DOHH2 (cell line): Measurements from ENCODE around the gene CNTNAP5.

Source experiments
- H3F3A ChIP-seq: fragments of 200-600 bp; sonication (generic), shearing (Covaris generic); 2 replicates; pipeline ENCODE4 v1.6.0; 2016; ENCODE audit warnings: antibody characterized with exemption, mild to moderate bottlenecking; ENCODE audit not compliant: control insufficient read depth, insufficient read depth
- H3K27ac ChIP-seq: fragments of 200-600 bp; sonication (generic); 2 replicates; pipeline ENCODE4 v1.5.1; 2014; ENCODE audit warnings: low read depth, mild to moderate bottlenecking, low read length, moderate library complexity
- H3K27me3 ChIP-seq: fragments of 200-600 bp; sonication (generic); 2 replicates; pipeline ENCODE4 v1.6.1; 2014; ENCODE audit warnings: mild to moderate bottlenecking, low read length, mixed read lengths; ENCODE audit not compliant: control insufficient read depth
- H3K36me3 ChIP-seq: fragments of 200-600 bp; sonication (generic); 2 replicates; pipeline ENCODE4 v1.6.1; 2014; ENCODE audit warnings: mild to moderate bottlenecking, low read length, moderate library complexity, mixed read lengths; ENCODE audit not compliant: control insufficient read depth
- H3K4me1 ChIP-seq: fragments of 200-600 bp; sonication (generic); 2 replicates; pipeline ENCODE4 v1.6.1; 2014; ENCODE audit warnings: mild to moderate bottlenecking, low read length, mixed read lengths; ENCODE audit not compliant: control insufficient read depth
- H3K4me2 ChIP-seq: fragments of 200-600 bp; sonication (generic); 2 replicates; pipeline ENCODE4 v1.6.0; 2014; ENCODE audit warnings: mild to moderate bottlenecking, low read length, moderate library complexity
- H3K4me3 ChIP-seq: fragments of 200-600 bp; sonication (generic); 2 replicates; pipeline ENCODE4 v1.5.1; 2014; ENCODE audit warnings: mild to moderate bottlenecking, low read length, mixed read lengths
- H3K79me2 ChIP-seq: fragments of 200-600 bp; sonication (generic); 2 replicates; pipeline ENCODE4 v1.6.1; 2014; ENCODE audit warnings: mild to moderate bottlenecking, low read length, mixed read lengths; ENCODE audit not compliant: control insufficient read depth
- H3K9me2 ChIP-seq: fragments of 200-600 bp; sonication (generic); replicated peaks from 2 replicates; pipeline ENCODE4 v1.6.1; 2014; ENCODE audit warnings: mild to moderate bottlenecking, low read length, mixed read lengths; ENCODE audit not compliant: control insufficient read depth
- H3K9me3 ChIP-seq: fragments of 200-600 bp; sonication (generic); 2 replicates; pipeline ENCODE4 v1.6.1; 2014; ENCODE audit warnings: antibody characterized with exemption, low read length, mixed read lengths; ENCODE audit not compliant: control insufficient read depth, insufficient read depth
- H4K20me1 ChIP-seq: fragments of 200-600 bp; sonication (generic); 2 replicates; pipeline ENCODE4 v1.6.0; 2014; ENCODE audit warnings: low read depth, mild to moderate bottlenecking, antibody characterized with exemption, low read length, moderate library complexity; ENCODE audit not compliant: control insufficient read depth, insufficient read depth
- CTCF ChIP-seq: fragments of 200-600 bp; sonication (generic); IDR thresholded peaks from one replicate; pipeline ENCODE4 v1.5.1; 2014; ENCODE audit warnings: antibody characterized with exemption, mild to moderate bottlenecking, low read depth, low read length; ENCODE audit not compliant: poor library complexity, severe bottlenecking
- EZH2phosphoT487 ChIP-seq: fragments of 200-600 bp; sonication (generic); IDR thresholded peaks from 2 replicates; pipeline ENCODE4 v1.6.1; 2017; ENCODE audit warnings: borderline replicate concordance, mild to moderate bottlenecking, antibody characterized with exemption, low read length, moderate library complexity, mixed read lengths

CNTNAP5 gene

DNA sequence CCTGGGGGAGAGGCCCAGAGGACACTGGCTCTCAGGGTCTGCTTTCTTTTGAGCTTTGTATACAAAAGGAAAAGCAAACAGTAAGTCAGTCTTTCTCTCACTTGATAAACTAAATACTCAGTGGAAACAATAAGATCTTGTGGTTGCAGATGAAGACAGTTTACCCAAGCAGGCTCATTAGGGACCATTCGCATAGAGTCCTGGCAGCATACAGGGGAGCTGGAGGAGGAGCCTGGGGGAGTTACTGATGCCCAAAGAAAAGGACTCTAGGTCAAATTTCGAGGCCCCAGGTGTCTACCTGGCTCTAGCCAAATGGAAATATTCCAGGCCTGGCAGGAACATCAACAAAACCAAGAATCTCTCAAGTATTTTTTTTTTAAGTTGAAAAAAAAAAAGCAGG, 225.3 kb downstream of the CNTNAP5 start:
- no peaks in the 10 kb centered on the region for H3K9me2 ChIP-seq
- H3K27ac ChIP-seq: no peak overlapping the region
- no peaks in the 10 kb centered on the region for H3K27me3 ChIP-seq
- H4K20me1 ChIP-seq: no peaks in the 10 kb centered on the region
- H3K9me3 ChIP-seq: no peaks in the 10 kb centered on the region
- H3K79me2 ChIP-seq: no peaks in the 10 kb centered on the region
- TF ChIP-seq EZH2phosphoT487: no peak
- no peak for TF ChIP-seq CTCF
- H3K4me3 ChIP-seq: no peak overlapping the region
- H3F3A ChIP-seq: no peaks in the 10 kb centered on the region
- no peaks in the 10 kb centered on the region for H3K4me1 ChIP-seq
- no peak overlapping the region for H3K4me2 ChIP-seq
- no peaks in the 10 kb centered on the region for H3K36me3 ChIP-seq

DNA sequence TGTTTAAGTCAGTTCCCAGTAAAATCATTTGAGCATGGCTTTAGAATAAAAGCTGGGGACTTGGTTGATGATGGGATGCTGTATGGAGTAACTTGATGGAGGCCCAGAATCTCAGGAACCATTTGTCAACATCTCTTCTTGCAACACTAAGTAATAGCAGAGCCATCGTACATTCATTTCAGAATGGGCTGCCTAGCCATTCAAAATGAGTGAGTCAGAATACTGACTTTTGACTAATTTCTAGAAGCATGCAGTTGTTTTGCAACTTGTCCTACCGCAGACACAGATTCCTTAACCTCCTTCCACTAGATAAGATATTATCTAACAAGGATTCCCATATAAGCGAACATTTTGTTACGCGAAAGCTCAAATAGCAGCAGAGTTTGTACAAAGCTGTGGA, 229.5 kb downstream of the CNTNAP5 start:
- Histone ChIP-seq H3K4me2 (no peak overlapping the region), H3F3A (no peaks in the 10 kb centered on the region), H3K9me2 (no peaks in the 10 kb centered on the region), H3K79me2 (no peaks in the 10 kb centered on the region), H3K4me1 (no peaks in the 10 kb centered on the region), H3K27me3 (no peaks in the 10 kb centered on the region), H3K9me3 (no peaks in the 10 kb centered on the region), H4K20me1 (no peaks in the 10 kb centered on the region), H3K4me3 (no peak overlapping the region), H3K36me3 (no peaks in the 10 kb centered on the region), H3K27ac (no peak overlapping the region)
- TF ChIP-seq EZH2phosphoT487 (no peak), CTCF (no peak)

- Histone ChIP-seq H3K4me2 (no peak overlapping the region), H3K4me3 (no peak overlapping the region), H3F3A (no peaks in the 10 kb centered on the region), H3K9me2 (no peaks in the 10 kb centered on the region), H4K20me1 (no peaks in the 10 kb centered on the region), H3K27ac (no peak overlapping the region), H3K79me2 (no peaks in the 10 kb centered on the region), H3K4me1 (no peaks in the 10 kb centered on the region), H3K9me3 (no peaks in the 10 kb centered on the region), H3K36me3 (no peaks in the 10 kb centered on the region), H3K27me3 (no peaks in the 10 kb centered on the region)
- no peak for TF ChIP-seq EZH2phosphoT487
- TF ChIP-seq CTCF: no peak
Measured at GRCh38 chr2:124257120-124257519, 232.0 kb downstream of the CNTNAP5 start.
